MCF 10A (cell line): ENCODE results near the gene ADAMTS2. TPM values are rescaled to one million over a fixed set of nuclear protein-coding genes. Genes with fewer than 3 reads are reported as not detected.

Experiments used
- BruUV-seq: library from RNA; stranded (reverse); fragments of 400-500 nt; replicated peaks from 2 replicates; lab custom pipeline; 2021; lab: Mats Ljungman, UMichigan
- CTCF ChIA-PET: fragments of 300-600 bp; sonication (Branson Sonifier 250); formaldehyde crosslinking; extraction: SDS; loops from one replicate; lab custom pipeline; 2021; ENCODE audit warnings: antibody characterized with exemption, inconsistent platforms; lab: Yijun Ruan, JAX
- POLR2A ChIA-PET: fragments of 300-600, 350-650 bp; sonication (Branson Sonifier 250); formaldehyde crosslinking; extraction: SDS; loops from one replicate; lab custom pipeline; 2020; ENCODE audit warnings: antibody characterized with exemption, inconsistent platforms; lab: Yijun Ruan, JAX
- DNase-seq: peaks from one replicate; pipeline ENCODE4 v3.0.0-alpha.2; 2018; ENCODE audit not compliant: unreplicated experiment
- H3K27ac Mint-ChIP-seq: one replicate; pipeline ENCODE4 v1.8.0; 2022; ENCODE audit warnings: mild to moderate bottlenecking, low read depth, mixed read lengths; ENCODE audit not compliant: unreplicated experiment
- H3K27me3 Mint-ChIP-seq: one replicate; pipeline ENCODE4 v1.8.0; 2022; ENCODE audit warnings: mixed read lengths; ENCODE audit not compliant: insufficient read depth, unreplicated experiment
- H3K36me3 Mint-ChIP-seq: one replicate; pipeline ENCODE4 v1.8.0; 2022; ENCODE audit warnings: mild to moderate bottlenecking, moderate library complexity, mixed read lengths; ENCODE audit not compliant: insufficient read depth, unreplicated experiment
- H3K4me1 Mint-ChIP-seq: one replicate; pipeline ENCODE4 v1.8.0; 2022; ENCODE audit warnings: mixed read lengths; ENCODE audit not compliant: insufficient read depth, unreplicated experiment
- H3K4me3 Mint-ChIP-seq: one replicate; pipeline ENCODE4 v1.8.0; 2022; ENCODE audit warnings: mild to moderate bottlenecking, moderate library complexity, mixed read lengths; ENCODE audit not compliant: unreplicated experiment
- H3K9me3 Mint-ChIP-seq: one replicate; pipeline ENCODE4 v1.8.0; 2022; ENCODE audit warnings: mixed read lengths; ENCODE audit not compliant: unreplicated experiment
- intact Hi-C: fragments of 100-400 bp; cut with micrococcal nuclease; formaldehyde crosslinking; loops from 2 replicates; pipeline ENCODE4 v1.14.1; 2022
- total RNA-seq: library from RNA; stranded (reverse); gene quantifications from 2 replicates; pipeline ENCODE4 v1.2.3, GENCODE V29; 2022
- TF ChIP-seq, protein P1 (sequence below): fragments of 200-600 bp; IDR thresholded peaks from one replicate; pipeline ENCODE4 v1.8.0; 2022; ENCODE audit warnings: antibody characterized with exemption, mild to moderate bottlenecking; ENCODE audit not compliant: unreplicated experiment

Gene ADAMTS2
- total RNA-seq, 1 experiment from 2014 or later: not detected

DNA sequence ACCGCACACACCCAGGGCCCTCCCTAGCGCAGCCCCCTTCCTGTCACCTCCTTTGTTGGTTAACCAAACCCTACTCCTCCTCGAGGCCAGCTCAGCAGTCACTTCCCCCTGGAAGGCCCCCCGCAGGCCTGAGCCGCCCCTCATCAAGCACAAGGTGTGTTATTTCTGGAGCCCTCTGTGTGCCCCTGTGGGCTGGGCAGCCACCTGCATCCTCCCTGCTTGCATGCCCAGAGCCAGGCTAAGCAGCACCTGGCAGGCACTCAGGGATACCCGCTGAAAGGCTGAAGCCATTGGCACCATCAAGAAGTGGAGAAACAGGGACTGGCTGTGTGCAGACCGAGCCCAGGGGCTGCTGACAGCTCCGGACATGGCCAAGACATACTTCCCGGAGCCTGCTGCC lies 163.3 kb downstream of the ADAMTS2 start:
- TF ChIP-seq, protein P1, sequence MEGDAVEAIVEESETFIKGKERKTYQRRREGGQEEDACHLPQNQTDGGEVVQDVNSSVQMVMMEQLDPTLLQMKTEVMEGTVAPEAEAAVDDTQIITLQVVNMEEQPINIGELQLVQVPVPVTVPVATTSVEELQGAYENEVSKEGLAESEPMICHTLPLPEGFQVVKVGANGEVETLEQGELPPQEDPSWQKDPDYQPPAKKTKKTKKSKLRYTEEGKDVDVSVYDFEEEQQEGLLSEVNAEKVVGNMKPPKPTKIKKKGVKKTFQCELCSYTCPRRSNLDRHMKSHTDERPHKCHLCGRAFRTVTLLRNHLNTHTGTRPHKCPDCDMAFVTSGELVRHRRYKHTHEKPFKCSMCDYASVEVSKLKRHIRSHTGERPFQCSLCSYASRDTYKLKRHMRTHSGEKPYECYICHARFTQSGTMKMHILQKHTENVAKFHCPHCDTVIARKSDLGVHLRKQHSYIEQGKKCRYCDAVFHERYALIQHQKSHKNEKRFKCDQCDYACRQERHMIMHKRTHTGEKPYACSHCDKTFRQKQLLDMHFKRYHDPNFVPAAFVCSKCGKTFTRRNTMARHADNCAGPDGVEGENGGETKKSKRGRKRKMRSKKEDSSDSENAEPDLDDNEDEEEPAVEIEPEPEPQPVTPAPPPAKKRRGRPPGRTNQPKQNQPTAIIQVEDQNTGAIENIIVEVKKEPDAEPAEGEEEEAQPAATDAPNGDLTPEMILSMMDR: no peak
- DNase-seq: no peak
- Mint-ChIP-seq H3K27ac (no peak overlapping the region), H3K27me3 (peaks cover 13% of the 10 kb centered on the region), H3K4me3 (no peak overlapping the region), H3K4me1 (no peaks in the 10 kb centered on the region), H3K9me3 (peaks cover 8% of the 10 kb centered on the region), H3K36me3 (peaks cover 5% of the 10 kb centered on the region)
- POLR2A ChIA-PET: interaction anchor here (0.6 kb wide), 1 partner anchor 127 kb away, joined by 3 read pairs; no protein-coding TSS in a partner anchor
- CTCF ChIA-PET: interaction anchor here (0.9 kb wide), 1 partner anchor 135 kb away, joined by 3 read pairs; no protein-coding TSS in a partner anchor
- BruUV-seq: no TSS peak
- intact Hi-C loops: no loop called here

GRCh38 chr5:179180921-179181645 lies 164.2 kb downstream of the ADAMTS2 start:
- Mint-ChIP-seq H3K36me3 (peaks cover 5% of the 10 kb centered on the region), H3K27me3 (peaks cover 22% of the 10 kb centered on the region), H3K9me3 (peaks cover 8% of the 10 kb centered on the region), H3K4me1 (no peaks in the 10 kb centered on the region), H3K4me3 (no peak overlapping the region), H3K27ac (no peak overlapping the region)
- ChIA-PET CTCF (interaction anchor here (0.9 kb wide), 1 partner anchor 134 kb away, joined by 3 read pairs; no protein-coding TSS in a partner anchor), POLR2A (interaction anchor here (0.6 kb wide), 1 partner anchor 127 kb away, joined by 3 read pairs; no protein-coding TSS in a partner anchor)
- TF ChIP-seq, protein P1: no peak
- BruUV-seq: no TSS peak
- no peak for DNase-seq
- intact Hi-C loops: no loop called here

GRCh38 chr5:179180061-179180610 lies 165.1 kb downstream of the ADAMTS2 start:
- Mint-ChIP-seq H3K27me3 (peaks cover 29% of the 10 kb centered on the region), H3K36me3 (peaks cover 5% of the 10 kb centered on the region), H3K4me1 (no peaks in the 10 kb centered on the region), H3K4me3 (no peak overlapping the region), H3K27ac (no peak overlapping the region), H3K9me3 (peaks cover 15% of the 10 kb centered on the region)
- no peak for DNase-seq
- BruUV-seq: no TSS peak
- POLR2A ChIA-PET: no interaction called here
- intact Hi-C loops: no loop called here
- CTCF ChIA-PET: no interaction called here
- TF ChIP-seq, protein P1: no peak
